ENCODE data around the gene PARVB. TPM values are rescaled to one million over a fixed set of nuclear protein-coding genes. Genes with fewer than 3 reads are reported as not detected.
"Not testable (repeated sequence)": the region's sequence is repeated elsewhere in the genome, so short reads cannot be mapped to it uniquely, and the experiment has no call there.

PARVB gene
- total RNA-seq, 1 experiment from 2014 or later, result 86.6 TPM

- in situ Hi-C loops (cut with HindIII; ENCODE audit: low sequenced_read_pairs), result no loop called here
- DNase-seq (ENCODE audit: low spot score), result no peak
Observed at GRCh38 chr22:43995798-43996169, 28.3 kb upstream of the PARVB start.

DNA sequence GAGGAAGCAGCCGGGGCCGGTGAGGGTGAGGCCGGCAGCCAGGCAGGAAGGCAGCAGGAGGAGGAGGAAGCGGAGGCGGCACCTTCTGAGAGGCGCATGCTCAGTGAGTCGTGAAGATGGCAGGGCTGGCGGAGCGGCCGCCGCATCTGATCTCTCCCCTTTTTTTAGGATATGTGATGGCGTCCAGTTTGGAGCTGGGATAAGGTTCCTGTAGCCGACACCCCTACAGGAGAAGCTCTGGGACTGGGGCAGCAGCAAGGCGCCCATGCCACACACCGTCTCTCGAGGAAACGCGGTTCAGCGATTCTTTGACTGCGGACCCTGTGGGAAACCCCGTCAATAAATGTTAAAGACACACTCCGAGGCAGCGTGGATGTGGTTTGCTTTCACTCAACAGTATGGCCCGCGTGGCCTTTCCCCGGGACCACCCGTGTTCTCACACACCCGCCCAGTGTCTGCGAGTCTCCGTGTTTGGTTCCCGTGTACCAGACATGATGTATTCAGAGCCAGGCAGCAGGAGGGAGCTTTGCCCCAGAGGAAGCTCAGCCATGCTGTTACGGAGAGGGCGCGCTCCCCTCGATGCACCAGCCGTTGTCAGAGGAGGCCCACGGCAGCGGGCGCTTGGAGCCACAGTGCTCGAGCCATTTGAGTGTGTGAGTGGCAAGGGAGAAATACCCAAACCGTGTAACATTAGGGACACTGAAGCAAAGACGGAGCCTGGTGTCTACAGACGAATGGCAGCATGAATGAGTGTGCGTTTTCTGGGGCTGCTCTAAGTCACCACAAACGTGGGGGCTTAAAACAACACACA is 27.7 kb upstream of the PARVB start:
- in situ Hi-C loops (cut with HindIII; ENCODE audit: low sequenced_read_pairs), result no loop called here
- DNase-seq (ENCODE audit: low spot score), result peak; percentile 64

DNA sequence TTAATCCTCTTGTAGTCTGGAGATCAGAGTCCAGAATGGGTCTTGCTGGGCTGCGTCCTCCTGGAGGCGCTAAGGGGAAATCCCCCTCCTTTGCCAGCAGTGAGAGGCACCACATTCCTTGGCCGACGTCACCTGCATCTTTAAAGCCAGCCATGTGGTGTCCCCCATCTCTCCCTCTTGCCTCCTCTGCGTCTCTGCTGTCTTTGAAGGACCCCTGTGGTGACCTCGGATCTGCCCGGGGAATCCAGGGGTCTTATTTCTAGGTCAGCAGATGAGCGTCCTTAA is 27.2 kb upstream of the PARVB start:
- DNase-seq (ENCODE audit: low spot score), result no peak
- in situ Hi-C loops (cut with HindIII; ENCODE audit: low sequenced_read_pairs), result no loop called here

GRCh38 chr22:43998679-43999264 is 25.3 kb upstream of the PARVB start:
- in situ Hi-C loops (cut with HindIII; ENCODE audit: low sequenced_read_pairs), result no loop called here
- no peak for DNase-seq (ENCODE audit: low spot score)

DNA sequence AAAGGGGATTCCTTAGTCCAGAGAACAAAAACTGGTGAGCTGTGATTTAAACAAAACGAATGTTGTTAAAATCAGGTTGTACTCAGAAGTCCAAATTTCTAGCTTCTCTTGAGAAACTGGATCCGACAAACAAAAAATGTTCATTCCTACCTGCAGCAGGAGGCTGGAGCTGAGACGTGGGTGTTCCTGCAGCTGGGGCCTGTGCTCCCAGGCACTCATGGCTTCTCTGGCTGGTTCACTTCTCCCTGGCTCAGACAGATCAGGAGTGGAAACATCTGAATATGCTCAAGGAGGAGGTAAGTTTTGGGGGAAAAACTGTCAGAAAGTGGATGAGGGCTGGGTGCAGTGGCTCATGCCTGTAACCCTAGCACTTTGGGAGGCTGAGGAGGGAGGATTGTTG is 24.7 kb upstream of the PARVB start:
- DNase-seq (ENCODE audit: low spot score), result no peak
- in situ Hi-C loops (cut with HindIII; ENCODE audit: low sequenced_read_pairs), result no loop called here

DNA sequence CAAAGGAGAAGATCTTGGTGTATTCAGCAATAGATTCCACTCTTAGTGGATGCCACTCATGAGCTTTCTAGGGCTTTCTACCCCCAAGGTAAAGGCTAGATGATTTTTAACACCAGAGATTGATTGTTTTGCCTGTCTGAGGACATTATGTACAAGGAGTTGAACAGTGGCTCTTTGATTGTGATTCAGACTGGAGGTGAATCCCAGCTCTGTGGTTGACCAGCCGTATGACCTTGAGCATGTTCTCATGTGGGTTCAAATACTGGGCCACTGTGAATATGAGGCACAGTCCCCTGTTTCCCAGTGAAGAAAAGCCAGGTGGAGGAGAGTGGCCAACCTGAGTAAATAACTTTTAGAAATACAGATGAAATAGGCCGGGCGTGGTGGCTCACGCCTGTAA is 24.0 kb upstream of the PARVB start:
- DNase-seq (ENCODE audit: low spot score), result no peak
- in situ Hi-C loops (cut with HindIII; ENCODE audit: low sequenced_read_pairs), result no loop called here

GRCh38 chr22:44001521-44001920 is 22.6 kb upstream of the PARVB start:
- in situ Hi-C loops (cut with HindIII; ENCODE audit: low sequenced_read_pairs), result no loop called here
- DNase-seq (ENCODE audit: low spot score), result no peak

DNA sequence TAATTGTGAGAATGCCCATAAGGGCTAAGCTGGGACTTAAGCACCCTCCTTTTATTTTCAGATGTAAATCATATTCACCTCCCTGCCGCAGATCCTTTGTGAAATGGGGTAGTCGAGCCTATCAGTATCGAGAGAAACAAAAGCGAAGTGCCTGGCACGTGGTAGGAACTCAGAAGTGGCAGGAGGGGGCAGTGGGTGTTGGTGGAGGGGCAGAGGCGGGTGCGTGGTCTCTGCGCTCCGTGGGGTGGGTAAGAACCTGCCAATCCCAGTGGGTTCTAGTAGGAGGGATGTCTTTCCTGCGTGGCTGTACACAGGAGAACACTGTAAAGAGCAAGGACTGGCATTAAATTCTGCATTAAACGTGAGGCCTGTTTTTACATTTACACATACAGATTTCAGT is 21.8 kb upstream of the PARVB start:
- no peak for DNase-seq (ENCODE audit: low spot score)
- in situ Hi-C loops (cut with HindIII; ENCODE audit: low sequenced_read_pairs), result no loop called here

GRCh38 chr22:44002997-44003396 is 21.1 kb upstream of the PARVB start:
- DNase-seq (ENCODE audit: low spot score), result no peak
- in situ Hi-C loops (cut with HindIII; ENCODE audit: low sequenced_read_pairs), result no loop called here

DNA sequence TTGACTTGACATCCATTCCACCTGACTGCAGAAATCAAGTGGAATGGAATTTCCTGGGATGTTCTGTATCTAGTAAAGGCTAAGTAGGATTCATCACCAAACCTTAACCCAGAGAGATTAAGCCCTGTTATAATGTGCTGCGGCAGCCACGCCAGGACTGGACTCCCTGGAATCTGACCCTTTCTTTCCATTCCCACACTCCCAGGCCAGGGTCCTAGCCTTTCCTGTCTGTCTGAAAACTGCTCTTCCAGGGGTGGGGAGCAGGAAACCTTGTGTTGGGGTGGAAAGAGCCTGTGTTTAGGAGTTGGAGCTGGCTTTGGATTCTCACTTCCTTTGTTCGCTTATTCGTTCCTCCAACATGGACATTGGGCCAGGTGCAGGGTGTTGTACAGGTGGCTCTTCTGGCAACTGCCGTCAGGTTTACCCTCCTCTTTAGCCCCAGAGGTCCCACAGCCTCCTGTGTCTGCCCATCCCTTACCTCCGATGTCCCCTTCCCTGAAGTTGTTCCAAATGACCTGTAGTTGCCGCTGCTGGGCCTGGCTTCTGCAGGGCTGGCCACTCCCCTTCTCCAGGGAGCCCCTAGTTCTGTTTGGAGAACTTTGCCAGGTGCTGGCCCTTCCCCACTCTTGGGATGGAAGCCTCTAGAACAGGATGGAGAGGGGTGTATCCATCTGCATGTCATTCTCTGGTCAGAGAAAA is 20.5 kb upstream of the PARVB start:
- no peak for DNase-seq (ENCODE audit: low spot score)

DNA sequence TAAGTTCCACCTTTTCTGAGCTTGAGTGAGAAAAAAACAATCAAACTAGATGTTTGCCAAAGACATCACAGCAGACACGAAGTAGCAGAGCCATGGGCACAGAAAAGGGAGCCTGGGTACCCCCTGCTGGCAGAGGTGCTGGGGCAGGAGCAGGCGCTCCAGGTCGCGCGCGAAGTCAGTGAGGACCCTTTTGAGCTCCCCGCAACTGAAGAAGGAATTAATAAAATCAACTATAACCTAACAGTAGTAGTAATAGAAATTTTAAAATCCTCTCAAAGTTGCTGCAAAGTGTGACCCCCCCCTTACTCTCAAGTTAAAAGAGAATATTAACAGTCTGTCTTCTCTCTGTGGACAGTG is 20.0 kb upstream of the PARVB start:
- no peak for DNase-seq (ENCODE audit: low spot score)
- in situ Hi-C loops (cut with HindIII; ENCODE audit: low sequenced_read_pairs), result no loop called here

More for the DNA sequence above, 20.5 kb upstream of the PARVB start:
- in situ Hi-C loops (cut with HindIII; ENCODE audit: low sequenced_read_pairs), result no loop called here

- no peak for DNase-seq (ENCODE audit: low spot score)
- in situ Hi-C loops (cut with HindIII; ENCODE audit: low sequenced_read_pairs), result no loop called here
Observed at GRCh38 chr22:44005524-44005923, 18.6 kb upstream of the PARVB start.

GRCh38 chr22:44012162-44012561 is 11.9 kb upstream of the PARVB start:
- in situ Hi-C loops (cut with HindIII; ENCODE audit: low sequenced_read_pairs), result no loop called here
- DNase-seq (ENCODE audit: low spot score), result no peak

DNA sequence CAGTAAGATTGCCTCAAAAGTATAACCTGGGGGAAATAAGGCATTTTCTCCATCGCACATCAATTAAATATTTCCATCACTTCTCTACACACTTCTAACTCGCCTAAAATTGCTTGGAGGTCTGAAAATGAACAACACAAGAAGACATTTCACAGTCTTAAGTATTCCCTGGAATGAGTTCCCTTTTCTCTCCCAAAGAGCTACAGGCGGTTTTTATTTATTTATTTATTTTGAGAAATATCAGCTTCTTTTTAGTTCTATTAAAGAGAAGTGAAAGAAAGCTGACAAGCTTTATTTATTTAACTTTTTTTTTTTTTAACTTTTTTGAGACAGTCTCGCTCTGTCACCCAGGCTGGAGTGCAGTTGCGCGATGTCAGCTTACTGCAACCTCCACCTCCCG is 11.5 kb upstream of the PARVB start:
- DNase-seq (ENCODE audit: low spot score), result no peak
- in situ Hi-C loops (cut with HindIII; ENCODE audit: low sequenced_read_pairs), result no loop called here

DNA sequence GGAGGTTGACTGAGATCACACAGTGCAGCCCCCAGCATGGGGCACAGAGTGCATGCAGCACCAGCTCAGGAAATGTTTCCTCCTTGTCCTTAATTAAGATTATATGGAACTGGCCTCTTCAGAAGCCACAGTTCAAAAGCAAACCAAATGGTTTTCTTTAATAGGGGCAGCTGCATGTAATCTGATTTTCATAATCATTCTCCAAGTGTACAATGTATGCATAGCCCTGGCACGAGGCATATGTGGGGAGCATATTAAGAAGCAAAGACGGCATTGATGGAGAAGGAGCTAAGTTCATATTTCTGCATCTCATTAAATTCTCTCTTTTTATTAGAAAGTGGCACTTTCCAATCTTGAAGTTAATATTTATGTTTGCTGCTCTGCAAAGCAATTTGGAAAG is 9.9 kb upstream of the PARVB start:
- no peak for DNase-seq (ENCODE audit: low spot score)
- in situ Hi-C loops (cut with HindIII; ENCODE audit: low sequenced_read_pairs), result no loop called here

DNA sequence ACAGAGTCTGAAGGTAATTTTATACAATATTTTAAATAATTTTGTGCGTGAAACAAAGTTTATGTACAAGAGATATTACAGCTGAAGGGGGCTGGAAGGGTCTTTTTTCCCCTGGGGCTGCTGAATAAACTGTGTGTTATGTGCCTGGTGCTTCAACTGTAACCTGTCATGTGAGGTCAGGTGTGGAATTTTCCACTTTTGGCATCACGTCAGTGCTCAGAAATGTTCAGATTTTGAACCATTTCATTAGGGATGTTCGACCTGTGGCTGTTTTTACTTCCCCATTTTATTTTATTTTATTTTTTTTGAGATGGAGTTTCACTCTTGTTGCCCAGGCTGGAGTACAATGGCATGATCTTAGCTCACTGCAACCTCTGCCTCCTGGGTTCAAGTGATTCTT is 7.5 kb upstream of the PARVB start:
- DNase-seq (ENCODE audit: low spot score); in situ Hi-C loops (cut with HindIII; ENCODE audit: low sequenced_read_pairs): not testable (repeated sequence)

GRCh38 chr22:44018594-44018993 is 5.5 kb upstream of the PARVB start:
- DNase-seq (ENCODE audit: low spot score), result no peak
- in situ Hi-C loops (cut with HindIII; ENCODE audit: low sequenced_read_pairs), result no loop called here

DNA sequence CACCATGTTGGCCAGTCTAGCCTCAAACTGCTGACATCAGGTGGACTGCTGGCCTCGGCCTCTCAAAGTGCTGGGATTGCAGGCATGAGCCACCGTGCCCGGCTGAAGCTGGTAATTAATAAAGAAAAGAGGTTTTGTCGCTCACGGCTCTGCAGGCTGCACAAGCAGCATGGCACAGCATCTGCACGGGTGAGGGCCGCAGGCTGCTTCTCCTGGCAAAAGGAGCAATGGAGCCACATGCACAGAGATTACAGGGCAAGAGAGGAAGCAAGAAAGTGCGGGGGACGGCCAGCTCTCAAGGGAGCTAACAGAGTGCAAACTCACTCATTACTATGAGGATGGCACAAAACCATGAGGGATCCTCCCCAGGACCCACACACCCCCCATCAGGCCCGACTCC is 4.7 kb upstream of the PARVB start:
- in situ Hi-C loops (cut with HindIII; ENCODE audit: low sequenced_read_pairs), result no loop called here

GRCh38 chr22:44019846-44020245 is 4.3 kb upstream of the PARVB start:
- no peak for DNase-seq (ENCODE audit: low spot score)
- in situ Hi-C loops (cut with HindIII; ENCODE audit: low sequenced_read_pairs), result no loop called here

More for the DNA sequence above, 4.7 kb upstream of the PARVB start:
- no peak for DNase-seq (ENCODE audit: low spot score)

GRCh38 chr22:44020981-44021380 is 3.1 kb upstream of the PARVB start:
- no peak for DNase-seq (ENCODE audit: low spot score)
- in situ Hi-C loops (cut with HindIII; ENCODE audit: low sequenced_read_pairs), result no loop called here
